HCT116 (cell line): ENCODE results near the gene KLK6.

Experiments used
- CBX3 ChIP-seq: IDR thresholded peaks from 2 replicates; pipeline ENCODE4 v1.6.1; 2012; ENCODE audit warnings: low read depth
- CTCF ChIP-seq, 3 experiments: fragments of 200-600 bp in 1 of 3; sonication (generic) in 1 of 3; IDR thresholded peaks in 2 of 3; conservative IDR thresholded peaks in 1 of 3; 2 replicates each; pipeline ENCODE4 v1.5.1; 2012 to 2017; ENCODE audit warnings: low read depth in 2 of 3, low read length in 2 of 3, antibody characterized with exemption in 1 of 3, borderline replicate concordance in 1 of 3, control low read depth in 1 of 3, mild to moderate bottlenecking in 1 of 3, mixed read lengths in 1 of 3, mixed run types in 1 of 3, moderate library complexity in 1 of 3; ENCODE audit not compliant: insufficient read depth in 1 of 3
- EZH2phosphoT487 ChIP-seq: fragments of 200-600 bp; IDR thresholded peaks from 2 replicates; pipeline ENCODE4 v1.6.1; 2018; ENCODE audit warnings: antibody characterized with exemption, borderline replicate concordance
- POLR2A ChIP-seq: IDR thresholded peaks from 2 replicates; pipeline ENCODE4 v1.7.0; 2011; ENCODE audit warnings: borderline replicate concordance; ENCODE audit not compliant: insufficient read depth, insufficient read length; ENCODE audit errors: extremely low read depth
- SIN3A ChIP-seq: IDR thresholded peaks from 2 replicates; pipeline ENCODE4 v1.6.1; 2012; ENCODE audit warnings: low read depth
- SRF ChIP-seq: IDR thresholded peaks from 2 replicates; pipeline ENCODE4 v1.6.1; 2012; ENCODE audit warnings: low read depth
- TCF7L2 ChIP-seq: IDR thresholded peaks from 2 replicates; pipeline ENCODE4 v1.7.0; 2011; ENCODE audit warnings: borderline replicate concordance, inconsistent platforms; ENCODE audit not compliant: insufficient read depth, insufficient read length; ENCODE audit errors: extremely low read depth
- TF ChIP-seq, protein P1 (sequence below): IDR thresholded peaks from 2 replicates; pipeline ENCODE4 v1.6.1; 2012; ENCODE audit warnings: low read depth

DNA sequence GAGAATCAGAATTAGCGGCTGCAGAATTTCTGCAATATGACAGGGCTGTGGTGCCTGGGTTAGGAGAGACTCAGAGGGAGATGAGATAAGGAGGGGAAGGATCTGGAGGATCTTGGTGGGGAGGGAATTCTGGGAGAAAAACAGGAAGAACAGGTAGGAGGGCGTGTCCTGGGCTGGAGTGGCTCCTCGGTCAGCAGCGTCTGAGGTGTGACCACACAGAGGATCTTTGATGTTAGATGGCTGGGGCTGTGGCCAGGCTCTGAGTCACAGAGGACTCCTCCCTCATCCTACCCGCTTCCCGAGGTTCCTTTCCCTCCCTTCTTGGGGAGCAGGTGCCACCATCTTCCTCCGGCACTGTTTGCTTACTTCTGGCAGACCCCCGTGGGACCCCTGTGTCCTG is 6.4 kb upstream of the KLK6 start:
- TF ChIP-seq CTCF (IDR thresholded peaks at IDR 0.05 in 2 of 3, conservative IDR thresholded peaks at IDR 0.05 in 1 of 3; ENCODE audit: borderline replicate concordance in 1 of 3, insufficient read depth in 1 of 3, low read depth in 2 of 3, low read length in 2 of 3) (no peak), POLR2A (no peak), SRF (no peak), SIN3A (no peak), EZH2phosphoT487 (no peak), TCF7L2 (peak; percentile 90), CBX3 (peak; percentile 96; the same call in 1 of the 2 replicates)
- TF ChIP-seq, protein P1, sequence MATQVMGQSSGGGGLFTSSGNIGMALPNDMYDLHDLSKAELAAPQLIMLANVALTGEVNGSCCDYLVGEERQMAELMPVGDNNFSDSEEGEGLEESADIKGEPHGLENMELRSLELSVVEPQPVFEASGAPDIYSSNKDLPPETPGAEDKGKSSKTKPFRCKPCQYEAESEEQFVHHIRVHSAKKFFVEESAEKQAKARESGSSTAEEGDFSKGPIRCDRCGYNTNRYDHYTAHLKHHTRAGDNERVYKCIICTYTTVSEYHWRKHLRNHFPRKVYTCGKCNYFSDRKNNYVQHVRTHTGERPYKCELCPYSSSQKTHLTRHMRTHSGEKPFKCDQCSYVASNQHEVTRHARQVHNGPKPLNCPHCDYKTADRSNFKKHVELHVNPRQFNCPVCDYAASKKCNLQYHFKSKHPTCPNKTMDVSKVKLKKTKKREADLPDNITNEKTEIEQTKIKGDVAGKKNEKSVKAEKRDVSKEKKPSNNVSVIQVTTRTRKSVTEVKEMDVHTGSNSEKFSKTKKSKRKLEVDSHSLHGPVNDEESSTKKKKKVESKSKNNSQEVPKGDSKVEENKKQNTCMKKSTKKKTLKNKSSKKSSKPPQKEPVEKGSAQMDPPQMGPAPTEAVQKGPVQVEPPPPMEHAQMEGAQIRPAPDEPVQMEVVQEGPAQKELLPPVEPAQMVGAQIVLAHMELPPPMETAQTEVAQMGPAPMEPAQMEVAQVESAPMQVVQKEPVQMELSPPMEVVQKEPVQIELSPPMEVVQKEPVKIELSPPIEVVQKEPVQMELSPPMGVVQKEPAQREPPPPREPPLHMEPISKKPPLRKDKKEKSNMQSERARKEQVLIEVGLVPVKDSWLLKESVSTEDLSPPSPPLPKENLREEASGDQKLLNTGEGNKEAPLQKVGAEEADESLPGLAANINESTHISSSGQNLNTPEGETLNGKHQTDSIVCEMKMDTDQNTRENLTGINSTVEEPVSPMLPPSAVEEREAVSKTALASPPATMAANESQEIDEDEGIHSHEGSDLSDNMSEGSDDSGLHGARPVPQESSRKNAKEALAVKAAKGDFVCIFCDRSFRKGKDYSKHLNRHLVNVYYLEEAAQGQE = no peak
